Mesenchymal stem cell (in vitro differentiated cells and primary cell): ENCODE data around the gene NEFH.
"Not testable (repeated sequence)": the region's sequence is repeated elsewhere in the genome, so short reads cannot be mapped to it uniquely, and the experiment has no call there.

Experiments
- DNase-seq: peaks from one replicate; pipeline ENCODE4 v3.0.0-alpha.2; 2013
- H2AFZ ChIP-seq: one replicate; pipeline ENCODE4 v1.6.1; 2013; ENCODE audit warnings: low read depth, mild to moderate bottlenecking, control low read depth, inconsistent platforms, low read length, moderate library complexity
- H2AK5ac ChIP-seq: 2 replicates; pipeline ENCODE4 v1.6.1; 2013; ENCODE audit warnings: low read length, moderate library complexity, mild to moderate bottlenecking, inconsistent platforms; ENCODE audit not compliant: severe bottlenecking
- H2BK120ac ChIP-seq: one replicate; pipeline ENCODE4 v1.6.1; 2013; ENCODE audit warnings: low read depth, mild to moderate bottlenecking, inconsistent platforms, low read length, moderate library complexity
- H2BK12ac ChIP-seq, 2 experiments: one replicate each; pipeline ENCODE4 v1.6.1; 2013; ENCODE audit warnings: inconsistent platforms in 2 of 2, low read length in 2 of 2, mild to moderate bottlenecking in 2 of 2, moderate library complexity in 2 of 2, control low read depth in 1 of 2
- H2BK15ac ChIP-seq: one replicate; pipeline ENCODE4 v1.6.1; 2013; ENCODE audit warnings: mild to moderate bottlenecking, low read depth, inconsistent platforms; ENCODE audit not compliant: poor library complexity, severe bottlenecking
- H2BK5ac ChIP-seq: 2 replicates; pipeline ENCODE4 v1.6.1; 2013; ENCODE audit warnings: low read depth, mild to moderate bottlenecking, low read length, control low read depth, inconsistent platforms; ENCODE audit not compliant: poor library complexity, severe bottlenecking
- H3K14ac ChIP-seq, 2 experiments: one replicate each; pipeline ENCODE4 v1.6.1; 2013; ENCODE audit warnings: inconsistent platforms in 2 of 2, low read length in 2 of 2, control low read depth in 1 of 2, mild to moderate bottlenecking in 1 of 2, moderate library complexity in 1 of 2
- H3K18ac ChIP-seq, 2 experiments: one replicate each; pipeline ENCODE4 v1.6.1; 2013; ENCODE audit warnings: inconsistent platforms in 2 of 2, low read length in 2 of 2, control low read depth in 1 of 2, low read depth in 1 of 2, mild to moderate bottlenecking in 1 of 2
- H3K23ac ChIP-seq, 2 experiments: one replicate each; pipeline ENCODE4 v1.6.1; 2013; ENCODE audit warnings: inconsistent platforms in 2 of 2, low read length in 2 of 2, mild to moderate bottlenecking in 2 of 2, moderate library complexity in 2 of 2, control low read depth in 1 of 2
- H3K27ac ChIP-seq: 2 replicates; pipeline ENCODE4 v1.5.1; 2013; ENCODE audit warnings: mild to moderate bottlenecking, moderate library complexity, low read length, control low read depth, inconsistent platforms; ENCODE audit not compliant: poor library complexity, severe bottlenecking
- H3K27me3 ChIP-seq, 2 experiments: 2 replicates each; pipeline versions ENCODE4 v1.6.1 to v1.7.0; 2013; ENCODE audit warnings: low read length in 2 of 2, mild to moderate bottlenecking in 2 of 2, moderate library complexity in 2 of 2, control low read depth in 1 of 2, inconsistent platforms in 1 of 2; ENCODE audit not compliant: control insufficient read depth in 1 of 2, insufficient read depth in 1 of 2
- H3K36me3 ChIP-seq, 2 experiments: 2 replicates each; pipeline versions ENCODE4 v1.6.1 to v1.7.0; 2013; ENCODE audit warnings: low read length in 2 of 2, control low read depth in 1 of 2, inconsistent platforms in 1 of 2, low read depth in 1 of 2, mild to moderate bottlenecking in 1 of 2; ENCODE audit not compliant: insufficient read depth in 2 of 2, control insufficient read depth in 1 of 2
- H3K4ac ChIP-seq, 2 experiments: one replicate each; pipeline ENCODE4 v1.6.1; 2013; ENCODE audit warnings: inconsistent platforms in 2 of 2, low read length in 2 of 2, mild to moderate bottlenecking in 2 of 2, moderate library complexity in 2 of 2, control low read depth in 1 of 2, low read depth in 1 of 2
- H3K4me1 ChIP-seq: 2 replicates; pipeline ENCODE4 v1.6.1; 2013; ENCODE audit warnings: low read depth, low read length, control low read depth; ENCODE audit not compliant: control insufficient read depth, insufficient read depth
- H3K4me2 ChIP-seq: 2 replicates; pipeline ENCODE4 v1.6.1; 2013; ENCODE audit warnings: low read length, mild to moderate bottlenecking, inconsistent platforms; ENCODE audit not compliant: poor library complexity, severe bottlenecking
- H3K4me3 ChIP-seq, 2 experiments: 2 replicates each; pipeline versions ENCODE4 v1.5.1 to v1.7.0; 2013; ENCODE audit warnings: low read length in 2 of 2, mild to moderate bottlenecking in 2 of 2, control low read depth in 1 of 2, low read depth in 1 of 2; ENCODE audit not compliant: insufficient read depth in 1 of 2
- H3K79me1 ChIP-seq: replicated peaks from 2 replicates; pipeline ENCODE4 v1.6.1; 2013; ENCODE audit warnings: mild to moderate bottlenecking, control low read depth, low read length, inconsistent platforms; ENCODE audit not compliant: poor library complexity, severe bottlenecking
- H3K9ac ChIP-seq: 2 replicates; pipeline ENCODE4 v1.7.0; 2013; ENCODE audit warnings: mild to moderate bottlenecking, low read length, moderate library complexity
- H3K9me3 ChIP-seq: 2 replicates; pipeline ENCODE4 v1.7.0; 2013; ENCODE audit warnings: mild to moderate bottlenecking, low read length; ENCODE audit not compliant: control insufficient read depth
- H4K8ac ChIP-seq: one replicate; pipeline ENCODE4 v1.6.1; 2013; ENCODE audit warnings: inconsistent platforms, mild to moderate bottlenecking, low read length, moderate library complexity
- H4K91ac ChIP-seq: one replicate; pipeline ENCODE4 v1.6.1; 2013; ENCODE audit warnings: mild to moderate bottlenecking, low read length, inconsistent platforms
- WGBS: methylation state at CpG from one replicate; pipeline ENCODE4 v1.1.7; 2013; ENCODE audit warnings: mixed read lengths; 5-methylcytosine and 5-hydroxymethylcytosine counted together

The NEFH gene

DNA sequence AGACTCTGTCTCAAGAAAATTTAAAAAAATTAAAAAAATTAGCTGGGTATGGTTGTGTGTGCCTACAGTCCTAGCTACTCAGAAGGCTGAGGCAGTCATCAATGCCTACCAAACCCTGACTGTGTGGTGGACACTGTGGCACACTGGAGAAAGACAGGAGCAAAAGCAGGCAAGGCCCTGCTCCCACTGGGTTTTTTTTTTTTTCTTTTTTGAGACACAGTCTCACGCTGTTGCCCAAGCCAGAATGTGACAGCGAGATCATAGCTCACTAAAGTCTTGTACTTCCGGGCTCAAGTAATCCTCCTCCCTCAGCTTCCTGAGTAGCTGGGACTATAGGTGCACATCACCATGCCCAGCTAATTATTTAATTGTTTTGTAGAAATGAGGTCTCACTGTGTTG is 4.6 kb downstream of the NEFH start:
- Histone ChIP-seq H3K36me3 (no peaks in the 10 kb centered on the region), H3K4me2 (no peak overlapping the region), H3K4me3 (no peak overlapping the region), H3K4ac (no peak overlapping the region), H2BK5ac (no peak overlapping the region), H4K91ac (no peak overlapping the region), H4K8ac (no peak overlapping the region), H3K4me1 (peaks cover 14% of the 10 kb centered on the region), H2BK15ac (no peak overlapping the region), H2AFZ (no peak overlapping the region), H3K27ac (no peak overlapping the region), H2BK12ac (no peak overlapping the region), H3K27me3 (peaks cover 28 to 32% of the 10 kb centered on the region in 2 experiments), H3K9ac (no peak overlapping the region), H3K9me3 (no peaks in the 10 kb centered on the region), H2AK5ac (no peak overlapping the region), H3K18ac (no peak overlapping the region), H3K23ac (no peak overlapping the region), H3K14ac (no peak overlapping the region), H2BK120ac (no peak overlapping the region), H3K79me1 (no peaks in the 10 kb centered on the region)
- WGBS: 89% methylated on average over 2 of the region's 3 CpGs
- no peak for DNase-seq

DNA sequence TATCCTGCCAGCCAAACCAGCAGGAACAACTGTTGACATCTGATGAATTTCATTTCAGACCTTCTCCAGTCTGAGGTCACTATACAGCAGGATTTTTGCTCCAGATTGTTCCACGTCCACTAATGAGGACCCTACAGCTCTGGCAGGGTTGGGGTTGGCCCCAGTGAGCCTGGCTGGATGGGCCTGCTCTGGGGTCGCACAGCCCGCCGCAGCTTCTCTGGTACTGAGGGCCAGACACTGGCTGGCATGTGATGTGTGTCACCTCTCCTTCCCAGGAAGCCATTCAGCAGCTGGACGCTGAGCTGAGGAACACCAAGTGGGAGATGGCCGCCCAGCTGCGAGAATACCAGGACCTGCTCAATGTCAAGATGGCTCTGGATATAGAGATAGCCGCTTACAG is 5.4 kb downstream of the NEFH start:
- peaks cover 10% of the 10 kb centered on the region for H3K4me1 ChIP-seq
- H3K14ac ChIP-seq: no peak overlapping the region
- H3K4me3 ChIP-seq: no peak overlapping the region
- H3K4me2 ChIP-seq: no peak overlapping the region
- H3K9ac ChIP-seq: no peak overlapping the region
- no peak overlapping the region for H4K8ac ChIP-seq
- H3K9me3 ChIP-seq: no peaks in the 10 kb centered on the region
- H3K27me3 ChIP-seq: peaks cover 24 to 32% of the 10 kb centered on the region in 2 experiments
- 92% methylated on average over 8 of the region's 8 CpGs for WGBS
- no peak overlapping the region for H3K23ac ChIP-seq
- H2BK12ac ChIP-seq: no peak overlapping the region
- H2BK15ac ChIP-seq: no peak overlapping the region
- H2AK5ac ChIP-seq: no peak overlapping the region
- H2AFZ ChIP-seq: no peak overlapping the region
- no peak overlapping the region for H3K27ac ChIP-seq
- no peak overlapping the region for H2BK120ac ChIP-seq
- H3K79me1 ChIP-seq: no peaks in the 10 kb centered on the region
- no peak overlapping the region for H3K18ac ChIP-seq
- no peak overlapping the region for H4K91ac ChIP-seq
- DNase-seq: no peak
- no peaks in the 10 kb centered on the region for H3K36me3 ChIP-seq
- H3K4ac ChIP-seq: no peak overlapping the region
- no peak overlapping the region for H2BK5ac ChIP-seq

DNA sequence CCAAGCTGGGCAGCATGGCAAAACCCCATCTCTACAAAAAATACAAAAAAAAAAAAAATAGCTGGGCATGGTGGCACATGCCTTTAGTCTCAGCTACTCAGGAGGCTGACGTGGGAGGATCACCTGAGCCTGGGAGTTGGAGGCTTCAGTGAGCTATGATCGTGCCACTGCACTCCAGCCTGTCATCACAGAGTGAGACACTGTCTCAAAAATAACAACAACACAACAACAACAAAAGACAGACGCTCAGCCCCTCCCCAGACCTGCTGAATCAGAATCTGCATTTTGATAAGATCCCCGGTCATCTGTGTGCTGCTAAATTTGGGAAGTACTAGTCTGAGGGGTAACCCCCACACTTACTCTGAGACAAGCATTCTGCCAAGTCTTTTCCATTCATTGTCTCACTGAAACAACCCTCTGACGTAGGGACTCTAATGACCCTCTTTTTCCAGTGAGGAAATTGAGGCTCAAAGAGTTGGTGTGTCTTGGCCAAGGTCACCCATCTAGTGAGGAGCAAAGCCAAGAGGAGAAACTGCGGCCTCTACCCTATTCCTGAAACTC is 7.5 kb downstream of the NEFH start:
- no peaks in the 10 kb centered on the region for H3K36me3 ChIP-seq
- no peak overlapping the region for H3K27ac ChIP-seq
- whole genome bisulfite sequencing: 90% methylated on average over 6 of the region's 6 CpGs
- no peak overlapping the region for H3K14ac ChIP-seq
- no peak overlapping the region for H3K9ac ChIP-seq
- H3K4ac ChIP-seq: no peak overlapping the region
- no peaks in the 10 kb centered on the region for H3K4me1 ChIP-seq
- H2BK15ac ChIP-seq: no peak overlapping the region
- H3K4me3 ChIP-seq: no peak overlapping the region
- peaks cover 3 to 15% of the 10 kb centered on the region in 2 experiments for H3K27me3 ChIP-seq
- H4K91ac ChIP-seq: no peak overlapping the region
- H2BK12ac ChIP-seq: no peak overlapping the region
- H2BK120ac ChIP-seq: no peak overlapping the region
- H2BK5ac ChIP-seq: no peak overlapping the region
- no peak overlapping the region for H3K4me2 ChIP-seq
- H3K9me3 ChIP-seq: no peaks in the 10 kb centered on the region
- H4K8ac ChIP-seq: no peak overlapping the region
- DNase-seq: no peak
- no peak overlapping the region for H2AK5ac ChIP-seq
- no peak overlapping the region for H3K18ac ChIP-seq
- H2AFZ ChIP-seq: no peak overlapping the region
- no peak overlapping the region for H3K23ac ChIP-seq
- H3K79me1 ChIP-seq: no peaks in the 10 kb centered on the region

GRCh38 chr22:29489127-29489780 is 9.2 kb downstream of the NEFH start:
- H2BK5ac ChIP-seq, H3K9ac ChIP-seq, H3K14ac ChIP-seq, H3K79me1 ChIP-seq, H2BK15ac ChIP-seq, H3K27ac ChIP-seq, H3K36me3 ChIP-seq, H4K8ac ChIP-seq, H2AFZ ChIP-seq, H3K4me1 ChIP-seq, H3K4ac ChIP-seq, H3K23ac ChIP-seq, H3K4me3 ChIP-seq, H3K27me3 ChIP-seq, H2BK12ac ChIP-seq, H4K91ac ChIP-seq, H3K18ac ChIP-seq, H2BK120ac ChIP-seq, H2AK5ac ChIP-seq, H3K4me2 ChIP-seq, DNase-seq, H3K9me3 ChIP-seq: not testable (repeated sequence)
- 84% methylated on average over 8 of the region's 8 CpGs for WGBS
